Renal pelvis (tissue), 12 donors: ENCODE measurements around the gene ZMYND19. TPM values are rescaled to one million over a fixed set of nuclear protein-coding genes. Genes with fewer than 3 reads are reported as not detected.
"Not testable (repeated sequence)": the region's sequence is repeated elsewhere in the genome, so short reads cannot be mapped to it uniquely, and the experiment has no call there.

Source experiments
- DNase-seq: peaks from one replicate; pipeline ENCODE4 v3.0.0-alpha.2; 2013
- long read RNA-seq, 16 experiments: transcript quantifications; one replicate each; lab custom pipeline, GENCODE V29; 2026
- polyA plus RNA-seq, 3 donors: library from polyadenylated mRNA; unstranded; fragments of 120-200 nt; gene quantifications; one replicate each; pipeline ENCODE4 v1.2.1, GENCODE V29; 2013; ENCODE audit not compliant: insufficient read length in 3 of 3

The ZMYND19 gene
- polyA plus RNA-seq, result 10 to 100 TPM; 21.0 to 24.2 (median 23.6) TPM
- long read RNA-seq, donor 1, transcript ZMYND19-201 (6 exons, 1,375 nt), result major isoform, 14 of 19 reads
- long read RNA-seq, donor 1, partial matches to known transcripts, result 5 of 19 reads
- long read RNA-seq, donor 1, other reads (novel, unspliced or antisense), result 0 of 19 reads
- long read RNA-seq, donor 2, transcript ZMYND19-201 (6 exons, 1,375 nt), result major isoform, 13 of 18 reads
- long read RNA-seq, donor 2, partial matches to known transcripts, result 5 of 18 reads
- long read RNA-seq, donor 2, other reads (novel, unspliced or antisense), result 0 of 18 reads
- long read RNA-seq, donor 3, transcript ZMYND19-201 (6 exons, 1,375 nt), result major isoform, 19 of 24 reads
- long read RNA-seq, donor 3, partial matches to known transcripts, result 5 of 24 reads
- long read RNA-seq, donor 3, other reads (novel, unspliced or antisense), result 0 of 24 reads
- long read RNA-seq, donor 4, transcript ZMYND19-201 (6 exons, 1,375 nt), result major isoform, 14 of 14 reads
- long read RNA-seq, donor 4, partial matches to known transcripts, result 0 of 14 reads
- long read RNA-seq, donor 4, other reads (novel, unspliced or antisense), result 0 of 14 reads
- long read RNA-seq, donor 5, transcript ZMYND19-201 (6 exons, 1,375 nt), result major isoform, 5 of 5 reads
- long read RNA-seq, donor 5, partial matches to known transcripts, result 0 of 5 reads
- long read RNA-seq, donor 5, other reads (novel, unspliced or antisense), result 0 of 5 reads
- long read RNA-seq, donor 6, transcript ZMYND19-201 (6 exons, 1,375 nt), result major isoform, 11 of 11 reads
- long read RNA-seq, donor 6, partial matches to known transcripts, result 0 of 11 reads
- long read RNA-seq, donor 6, other reads (novel, unspliced or antisense), result 0 of 11 reads
- long read RNA-seq, donor 7, transcript ZMYND19-201 (6 exons, 1,375 nt), result major isoform, 13 of 13 reads
- long read RNA-seq, donor 7, partial matches to known transcripts, result 0 of 13 reads
- long read RNA-seq, donor 7, other reads (novel, unspliced or antisense), result 0 of 13 reads
- long read RNA-seq, donor 8, transcript ZMYND19-201 (6 exons, 1,375 nt), result major isoform, 11 of 19 reads
- long read RNA-seq, donor 8, partial matches to known transcripts, result 8 of 19 reads
- long read RNA-seq, donor 8, other reads (novel, unspliced or antisense), result 0 of 19 reads
- long read RNA-seq, donor 9, transcript ZMYND19-201 (6 exons, 1,375 nt), result major isoform, 15 of 22 reads
- long read RNA-seq, donor 9, partial matches to known transcripts, result 7 of 22 reads
- long read RNA-seq, donor 9, other reads (novel, unspliced or antisense), result 0 of 22 reads
- long read RNA-seq, donor 10, transcript ZMYND19-201 (6 exons, 1,375 nt), result major isoform, 6 of 6 reads
- long read RNA-seq, donor 10, partial matches to known transcripts, result 0 of 6 reads
- long read RNA-seq, donor 10, other reads (novel, unspliced or antisense), result 0 of 6 reads
- long read RNA-seq, donor 11, transcript ZMYND19-201 (6 exons, 1,375 nt), result major isoform, 11 of 16 reads
- long read RNA-seq, donor 11, partial matches to known transcripts, result 5 of 16 reads
- long read RNA-seq, donor 11, other reads (novel, unspliced or antisense), result 0 of 16 reads
- long read RNA-seq, donor 12, transcript ZMYND19-201 (6 exons, 1,375 nt), result major isoform, 32 of 32 reads
- long read RNA-seq, donor 12, partial matches to known transcripts, result 0 of 32 reads
- long read RNA-seq, donor 12, other reads (novel, unspliced or antisense), result 0 of 32 reads
- long read RNA-seq, donor 13, transcript ZMYND19-201 (6 exons, 1,375 nt), result major isoform, 7 of 15 reads
- long read RNA-seq, donor 13, partial matches to known transcripts, result 8 of 15 reads
- long read RNA-seq, donor 13, other reads (novel, unspliced or antisense), result 0 of 15 reads
- long read RNA-seq, donor 14, result 0 reads
- long read RNA-seq, donor 15, transcript ZMYND19-201 (6 exons, 1,375 nt), result major isoform, 17 of 17 reads
- long read RNA-seq, donor 15, partial matches to known transcripts, result 0 of 17 reads
- long read RNA-seq, donor 15, other reads (novel, unspliced or antisense), result 0 of 17 reads
- long read RNA-seq, donor 16, transcript ZMYND19-201 (6 exons, 1,375 nt), result major isoform, 21 of 21 reads
- long read RNA-seq, donor 16, partial matches to known transcripts, result 0 of 21 reads
- long read RNA-seq, donor 16, other reads (novel, unspliced or antisense), result 0 of 21 reads

GRCh38 chr9:137590469-137591383 lies at the start of gene ZMYND19:
Gene ZMYND19 (minus strand): TSS chr9:137590512. CDS start chr9:137590263, 249 bp downstream.
- peak; percentile 89 for DNase-seq

- DNase-seq, result no peak
These were observed 49.2 kb upstream of the ZMYND19 start for GRCh38 chr9:137639303-137640051.

GRCh38 chr9:137638680-137639079 lies 48.4 kb upstream of the ZMYND19 start:
- DNase-seq, result no peak

- no peak for DNase-seq
These were observed 43.7 kb upstream of the ZMYND19 start for GRCh38 chr9:137634016-137634415.

GRCh38 chr9:137632230-137633161 lies 42.2 kb upstream of the ZMYND19 start:
- no peak for DNase-seq

- no peak for DNase-seq
These were observed 41.3 kb upstream of the ZMYND19 start for GRCh38 chr9:137631345-137632229.

GRCh38 chr9:137630679-137631078 lies 40.4 kb upstream of the ZMYND19 start:
- DNase-seq, result no peak

- no peak for DNase-seq
These were observed 39.8 kb upstream of the ZMYND19 start for GRCh38 chr9:137630126-137630525.

GRCh38 chr9:137627406-137627805 lies 37.1 kb upstream of the ZMYND19 start:
- not testable (repeated sequence) for DNase-seq

GRCh38 chr9:137626464-137626863 lies 36.2 kb upstream of the ZMYND19 start:
- DNase-seq, result no peak

- DNase-seq, result not testable (repeated sequence)
These were observed 31.9 kb upstream of the ZMYND19 start for GRCh38 chr9:137622211-137622610.

- DNase-seq, result no peak
These were observed 30.9 kb upstream of the ZMYND19 start for GRCh38 chr9:137621131-137621757.

GRCh38 chr9:137620581-137620980 lies 30.3 kb upstream of the ZMYND19 start:
- no peak for DNase-seq

GRCh38 chr9:137620048-137620405 lies 29.7 kb upstream of the ZMYND19 start:
- DNase-seq, result no peak
